ENCODE results near the gene BDH1.
"Not testable (repeated sequence)": the region's sequence is repeated elsewhere in the genome, so short reads cannot be mapped to it uniquely, and the experiment has no call there.

The BDH1 gene

DNA sequence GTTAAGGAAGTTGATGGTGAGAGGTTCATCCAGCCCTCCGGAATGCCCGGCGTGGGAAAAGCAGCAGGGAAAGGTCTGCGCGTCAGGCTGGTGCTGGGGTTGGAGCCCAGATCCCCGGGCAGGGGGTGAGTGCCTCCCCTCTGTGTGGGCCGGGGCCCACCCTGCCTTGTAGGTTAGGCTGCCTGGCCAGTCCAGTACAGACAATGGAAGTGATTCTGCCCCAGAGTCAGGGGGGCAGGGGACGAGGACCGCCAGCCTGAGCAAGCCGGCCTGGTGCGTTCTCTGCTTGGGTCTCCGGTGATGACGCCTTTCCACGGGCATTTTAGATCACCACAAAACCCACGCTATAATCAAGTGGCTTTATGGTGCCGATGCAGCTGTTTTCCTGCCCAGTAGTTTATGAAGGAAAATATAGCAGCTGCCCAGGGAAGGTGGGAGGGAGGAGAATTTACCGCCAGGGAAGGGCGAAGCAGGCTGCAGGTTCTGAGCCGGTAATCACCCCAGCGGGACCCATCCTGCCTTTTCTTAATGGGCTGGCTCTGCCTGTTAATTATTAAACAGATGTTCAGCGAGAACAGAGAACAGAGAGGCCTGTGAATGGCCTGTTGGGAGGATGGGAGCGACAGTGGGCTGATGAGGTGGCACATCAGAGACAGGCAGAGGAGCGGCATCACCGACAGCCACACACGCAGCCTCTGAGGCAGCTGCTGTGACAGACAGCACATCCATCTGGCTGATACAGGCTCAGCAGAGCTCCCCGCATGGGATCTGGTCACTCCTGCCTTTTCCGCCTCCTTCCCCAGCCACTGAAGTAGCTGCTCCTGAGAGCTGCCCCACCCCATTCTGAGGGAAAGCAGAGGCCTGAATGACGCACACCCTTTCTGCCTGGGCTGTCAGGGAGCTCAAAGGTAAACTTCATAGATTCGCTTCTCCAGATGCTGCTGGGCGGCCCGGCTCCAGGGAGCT lies 35.2 kb downstream of the BDH1 start:
- no peak for DNase-seq

DNA sequence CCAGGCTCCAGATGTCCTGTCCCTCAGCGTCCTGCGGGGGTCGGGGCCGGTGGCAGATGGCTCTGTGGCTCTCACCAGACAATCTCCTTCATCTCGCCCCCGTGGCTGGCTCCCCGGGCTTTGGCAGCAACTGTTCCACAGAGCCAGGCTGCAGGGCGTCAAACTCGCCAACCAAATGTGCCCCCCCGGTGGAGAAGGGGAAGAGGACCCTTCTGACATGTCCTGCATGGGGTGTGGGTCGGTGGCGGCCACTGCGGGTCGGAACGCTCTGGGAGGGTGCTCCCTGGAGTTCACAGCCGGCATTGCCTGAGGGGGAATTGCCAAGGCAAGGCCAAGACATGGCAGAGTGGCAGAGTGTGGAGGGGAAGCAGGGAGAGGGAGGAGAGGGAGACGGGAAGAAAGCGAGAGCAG lies 36.0 kb downstream of the BDH1 start:
- DNase-seq: no peak

DNA sequence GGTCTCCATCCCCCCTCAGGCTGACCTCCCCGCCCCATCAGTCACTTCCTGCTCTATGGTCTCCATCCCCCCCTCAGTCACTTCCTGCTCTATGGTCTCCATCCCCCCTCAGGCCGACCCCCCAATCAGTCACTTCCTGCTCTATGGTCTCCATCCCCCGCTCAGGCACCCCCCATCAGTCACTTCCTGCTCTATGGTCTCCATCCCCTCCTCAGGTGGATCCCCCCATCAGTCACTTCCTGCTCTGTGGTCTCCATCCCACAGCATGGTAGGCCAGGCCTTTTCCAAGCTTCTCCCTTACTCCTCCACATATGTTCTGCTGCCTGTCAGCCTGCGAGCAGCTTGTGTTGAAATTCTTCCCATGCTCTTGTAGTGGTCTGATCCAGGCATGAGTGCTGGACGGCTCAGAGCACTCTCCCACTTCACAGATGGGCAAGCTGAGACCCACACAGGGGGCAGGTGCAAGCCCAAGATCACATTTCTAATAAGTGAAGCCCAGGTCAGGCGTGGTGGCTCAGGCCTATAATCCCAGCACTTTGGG lies 36.8 kb downstream of the BDH1 start:
- no peak for DNase-seq

DNA sequence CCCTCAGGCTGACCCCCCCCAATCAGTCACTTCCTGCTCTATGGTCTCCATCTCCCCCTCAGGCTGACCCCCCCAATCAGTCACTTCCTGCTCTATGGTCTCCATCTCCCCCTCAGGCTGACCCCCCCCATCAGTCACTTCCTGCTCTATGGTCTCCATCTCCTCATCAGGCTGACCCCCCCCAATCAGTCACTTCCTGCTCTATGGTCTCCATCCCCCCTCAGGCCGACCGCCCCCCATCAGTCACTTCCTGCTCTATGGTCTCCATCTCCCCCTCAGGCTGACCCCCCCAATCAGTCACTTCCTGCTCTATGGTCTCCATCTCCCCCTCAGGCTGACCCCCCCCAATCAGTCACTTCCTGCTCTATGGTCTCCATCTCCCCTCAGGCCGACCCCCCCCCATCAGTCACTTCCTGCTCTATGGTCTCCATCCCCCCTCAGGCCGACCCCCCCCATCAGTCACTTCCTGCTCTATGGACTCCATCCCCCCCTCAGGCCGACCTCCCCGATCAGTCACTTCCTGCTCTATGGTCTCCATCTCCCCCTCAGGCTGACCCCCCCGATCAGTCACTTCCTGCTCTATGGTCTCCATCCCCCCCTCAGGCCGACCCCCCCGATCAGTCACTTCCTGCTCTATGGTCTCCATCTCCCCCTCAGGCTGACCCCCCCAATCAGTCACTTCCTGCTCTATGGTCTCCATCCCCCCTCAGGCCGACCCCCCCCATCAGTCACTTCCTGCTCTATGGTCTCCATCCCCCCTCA lies 37.7 kb downstream of the BDH1 start:
- not testable (repeated sequence) for DNase-seq

DNA sequence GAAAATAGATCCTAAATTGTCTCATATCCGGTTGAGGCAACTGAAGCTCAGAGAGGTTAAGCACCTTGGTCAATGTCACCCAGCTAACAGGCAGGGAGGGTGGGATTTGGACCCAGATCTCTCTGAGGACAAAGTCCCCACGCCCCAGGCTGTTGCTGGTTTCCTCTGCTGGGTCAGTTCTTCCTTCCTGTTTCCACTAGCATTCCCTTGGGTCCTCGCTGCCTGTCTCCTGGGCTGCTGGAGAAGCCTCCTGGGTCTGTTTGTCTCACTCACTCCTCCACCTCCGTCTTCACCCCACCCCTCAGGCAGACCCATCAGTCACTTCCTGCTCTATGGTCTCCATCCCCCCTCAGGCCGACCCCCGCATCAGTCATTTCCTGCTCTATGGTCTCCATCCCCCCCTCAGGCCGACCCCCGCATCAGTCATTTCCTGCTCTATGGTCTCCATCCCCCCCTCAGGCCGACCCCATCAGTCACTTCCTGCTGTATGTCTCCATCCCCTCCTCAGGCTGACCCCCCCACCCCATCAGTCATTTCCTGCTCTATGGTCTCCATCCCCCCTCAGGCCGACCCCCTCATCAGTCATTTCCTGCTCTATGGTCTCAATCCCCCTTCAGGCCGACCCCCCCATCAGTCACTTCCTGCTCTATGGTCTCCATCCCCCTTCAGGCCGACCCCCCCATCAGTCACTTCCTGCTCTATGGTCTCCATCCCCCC lies 38.7 kb downstream of the BDH1 start:
- DNase-seq: not testable (repeated sequence)

DNA sequence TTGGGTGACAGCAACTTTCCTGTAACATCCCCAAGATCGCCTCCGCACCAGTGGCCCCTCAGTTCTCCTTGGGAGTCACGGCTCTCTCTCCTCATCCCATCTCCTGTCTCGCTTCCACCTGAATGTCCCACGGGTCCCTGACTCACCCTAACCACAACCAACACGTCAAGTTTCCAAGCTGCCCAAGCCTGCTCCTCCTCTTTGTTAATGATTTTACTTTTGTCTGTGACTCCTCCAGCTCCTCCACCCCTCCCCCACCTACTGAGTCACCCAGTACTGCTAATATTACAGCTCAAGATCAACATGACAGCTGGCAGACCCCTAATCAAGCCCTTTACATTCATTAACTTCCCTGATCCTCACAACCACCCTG lies 39.3 kb downstream of the BDH1 start:
- DNase-seq: no peak

DNA sequence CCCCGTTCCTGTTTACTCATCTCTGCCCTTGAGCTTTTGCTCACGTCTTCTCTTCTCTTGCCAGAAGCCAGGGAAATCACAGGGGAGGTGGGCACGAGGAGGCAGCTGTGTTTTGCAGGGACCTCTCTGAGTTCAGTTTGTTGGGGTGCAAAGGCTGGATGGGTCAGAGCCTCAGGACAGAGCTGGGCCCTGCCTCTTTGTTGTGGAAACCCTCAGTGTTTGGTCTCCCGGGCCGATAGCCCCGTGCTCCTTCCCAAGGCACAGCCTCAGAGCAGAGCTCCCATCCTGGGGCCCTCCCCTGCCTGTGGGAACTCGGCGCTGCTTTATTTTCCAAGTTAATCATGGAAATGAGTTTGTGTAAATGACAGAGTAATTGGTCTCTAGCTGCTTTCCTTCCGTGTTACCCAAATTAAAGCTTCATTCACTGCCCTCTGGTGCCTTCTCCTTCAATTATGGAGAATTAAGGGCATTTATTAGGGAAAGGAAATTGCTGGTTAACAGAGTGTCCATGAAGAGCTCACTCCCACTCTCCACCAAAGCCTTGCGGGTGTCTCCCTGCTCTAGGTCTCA lies 40.9 kb downstream of the BDH1 start:
- no peak for DNase-seq

DNA sequence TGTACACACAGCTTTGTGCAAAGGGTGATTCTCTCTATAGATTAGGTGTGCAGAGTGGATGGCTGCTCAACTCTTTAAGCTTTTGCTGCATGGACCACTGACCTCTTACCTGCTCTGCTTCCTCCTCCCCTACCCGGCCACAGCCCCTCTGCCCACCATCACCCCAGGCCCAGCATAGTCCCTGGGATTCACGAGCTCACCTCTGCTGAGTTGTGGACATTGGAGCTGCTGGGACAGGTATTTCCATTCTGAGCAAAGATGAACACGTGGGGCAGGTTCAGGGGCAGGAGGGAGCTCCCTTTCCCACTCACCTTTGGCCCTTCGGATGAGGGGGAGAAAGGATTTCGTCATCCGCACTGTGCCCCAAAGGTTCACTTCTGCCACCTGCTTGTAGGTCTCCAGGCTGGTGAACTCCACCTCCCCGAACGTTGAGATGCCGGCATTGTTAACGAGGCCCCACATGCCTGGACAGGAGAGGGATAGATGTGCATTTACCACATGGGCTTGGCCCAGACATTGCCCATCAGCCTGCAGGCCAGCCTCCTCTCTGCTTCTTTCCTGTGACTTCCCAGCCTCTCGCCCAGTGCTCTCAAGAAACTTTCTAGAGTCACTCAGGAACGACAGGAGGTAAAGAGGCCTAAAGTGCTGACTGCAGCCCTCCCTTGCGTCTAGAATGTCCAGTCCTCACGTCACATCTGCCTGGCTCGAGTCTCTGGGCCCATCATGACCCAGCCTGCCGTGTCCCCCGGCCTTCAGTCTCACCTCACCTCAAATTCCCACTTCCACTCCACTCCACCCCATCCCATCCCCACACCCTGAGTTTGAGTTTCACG lies 41.6 kb downstream of the BDH1 start:
- DNase-seq: no peak

DNA sequence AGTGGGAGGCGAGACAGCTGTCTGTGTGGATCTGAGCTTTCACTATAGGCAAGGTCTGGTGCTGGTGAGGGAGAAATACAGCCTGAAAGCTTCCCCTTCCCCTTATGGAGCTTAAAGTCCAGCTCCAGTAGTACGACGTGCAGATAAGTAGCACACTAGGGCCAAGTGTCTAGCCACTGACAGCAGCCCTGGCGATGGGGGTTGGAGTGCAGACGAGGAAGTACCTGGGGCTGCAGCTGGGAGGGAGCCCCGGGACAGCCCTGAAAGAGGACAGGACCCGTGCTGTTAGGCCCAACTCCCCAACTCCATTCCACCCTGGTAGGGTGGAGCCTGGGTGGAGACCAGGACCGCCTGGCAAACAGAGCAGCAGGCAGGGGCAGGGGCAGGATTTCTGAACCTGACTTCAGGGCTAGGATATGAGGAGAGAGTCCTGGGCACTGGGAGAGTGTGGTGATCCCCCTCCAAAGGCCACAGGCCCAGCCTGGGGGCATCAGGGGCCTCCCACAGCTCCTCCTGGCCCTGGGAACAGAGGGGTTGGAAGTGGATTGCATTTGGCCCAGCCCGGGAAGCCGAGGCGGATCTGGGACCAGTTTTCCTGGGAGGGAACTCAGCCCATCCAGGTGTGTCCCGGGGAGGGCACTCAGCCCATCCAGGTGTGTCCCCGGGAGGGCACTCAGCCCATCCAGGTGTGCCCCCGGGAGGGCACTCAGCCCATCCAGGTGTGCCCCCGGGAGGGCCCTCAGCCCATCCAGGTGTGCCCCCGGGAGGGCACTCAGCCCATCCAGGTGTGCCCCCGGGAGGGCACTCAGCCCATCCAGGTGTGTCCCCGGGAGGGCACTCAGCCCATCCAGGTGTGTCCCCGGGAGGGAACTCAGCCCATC lies 42.8 kb downstream of the BDH1 start:
- DNase-seq: no peak

DNA sequence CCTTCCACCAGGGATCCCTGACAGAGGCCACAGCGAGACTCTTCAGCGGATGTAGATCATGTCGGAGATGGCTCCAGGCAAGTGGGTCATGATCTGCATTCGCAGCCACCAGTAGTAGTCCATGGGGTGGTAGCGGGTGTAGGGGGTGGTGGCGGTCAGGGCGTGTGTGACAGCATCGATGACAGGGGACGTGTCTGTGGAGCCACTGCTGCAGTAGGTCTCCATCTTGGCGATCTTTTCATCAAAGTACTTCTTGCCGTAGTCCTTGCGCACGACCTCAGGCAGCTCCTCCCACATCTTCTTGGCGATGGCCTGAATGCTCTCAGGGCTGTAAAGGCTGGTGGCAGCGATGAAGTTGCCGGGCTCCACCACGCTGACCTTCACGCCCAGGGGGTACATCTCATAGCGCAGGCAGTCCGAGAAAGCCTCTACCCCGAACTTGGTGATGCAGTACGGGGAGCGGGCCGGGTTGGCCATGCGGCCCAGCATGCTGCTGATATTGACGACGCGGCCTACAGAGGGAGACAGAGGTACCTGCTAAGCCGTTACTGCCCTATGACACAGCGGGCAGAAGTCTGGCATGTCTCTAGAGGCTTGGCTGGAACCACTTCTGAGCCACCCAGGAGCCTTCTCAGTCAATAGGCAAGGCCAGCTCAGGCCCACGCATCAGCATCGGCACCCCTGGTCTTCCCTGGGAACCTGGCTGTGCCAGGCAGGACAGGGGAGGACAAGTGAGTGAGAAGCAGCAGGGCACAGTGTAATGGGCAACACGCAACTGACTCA lies 43.7 kb downstream of the BDH1 start:
- no peak for DNase-seq

DNA sequence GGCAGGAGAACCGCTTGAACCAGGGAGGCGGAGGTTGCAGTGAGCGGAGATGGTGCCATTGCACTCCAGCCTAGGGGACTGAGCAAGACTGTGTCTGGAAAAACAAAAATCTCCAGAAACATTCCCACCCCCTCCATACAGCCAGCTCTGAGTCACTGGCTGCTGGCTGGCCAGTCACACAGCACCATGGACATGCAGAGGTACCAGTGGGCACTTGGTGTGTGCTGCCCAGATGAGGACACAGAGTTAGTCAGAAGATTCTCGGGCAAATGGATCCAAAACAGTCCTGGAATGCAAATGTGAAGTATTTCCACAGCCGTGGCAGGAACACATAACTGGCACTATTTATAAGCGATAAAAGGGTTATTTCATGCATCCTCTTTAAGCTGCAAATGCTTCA lies 44.6 kb downstream of the BDH1 start:
- no peak for DNase-seq

DNA sequence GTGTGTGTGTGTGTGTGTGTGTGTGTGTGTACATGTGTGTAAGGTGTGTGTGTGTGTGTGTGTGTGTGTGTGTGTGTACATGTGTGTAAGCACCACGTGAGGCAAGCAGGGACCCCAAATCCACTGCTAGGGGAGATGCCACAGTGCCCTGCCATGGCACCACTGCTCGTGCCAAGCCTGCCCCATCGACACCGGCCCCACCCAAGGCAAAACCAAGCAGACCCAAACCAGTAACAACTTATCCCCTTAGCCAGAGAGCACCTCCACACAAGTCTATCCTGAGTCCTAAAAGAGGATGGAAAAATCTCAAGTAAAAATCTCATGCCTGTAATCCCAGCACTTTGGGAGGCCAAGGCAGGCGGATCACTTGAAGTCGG lies 45.1 kb downstream of the BDH1 start:
- no peak for DNase-seq

DNA sequence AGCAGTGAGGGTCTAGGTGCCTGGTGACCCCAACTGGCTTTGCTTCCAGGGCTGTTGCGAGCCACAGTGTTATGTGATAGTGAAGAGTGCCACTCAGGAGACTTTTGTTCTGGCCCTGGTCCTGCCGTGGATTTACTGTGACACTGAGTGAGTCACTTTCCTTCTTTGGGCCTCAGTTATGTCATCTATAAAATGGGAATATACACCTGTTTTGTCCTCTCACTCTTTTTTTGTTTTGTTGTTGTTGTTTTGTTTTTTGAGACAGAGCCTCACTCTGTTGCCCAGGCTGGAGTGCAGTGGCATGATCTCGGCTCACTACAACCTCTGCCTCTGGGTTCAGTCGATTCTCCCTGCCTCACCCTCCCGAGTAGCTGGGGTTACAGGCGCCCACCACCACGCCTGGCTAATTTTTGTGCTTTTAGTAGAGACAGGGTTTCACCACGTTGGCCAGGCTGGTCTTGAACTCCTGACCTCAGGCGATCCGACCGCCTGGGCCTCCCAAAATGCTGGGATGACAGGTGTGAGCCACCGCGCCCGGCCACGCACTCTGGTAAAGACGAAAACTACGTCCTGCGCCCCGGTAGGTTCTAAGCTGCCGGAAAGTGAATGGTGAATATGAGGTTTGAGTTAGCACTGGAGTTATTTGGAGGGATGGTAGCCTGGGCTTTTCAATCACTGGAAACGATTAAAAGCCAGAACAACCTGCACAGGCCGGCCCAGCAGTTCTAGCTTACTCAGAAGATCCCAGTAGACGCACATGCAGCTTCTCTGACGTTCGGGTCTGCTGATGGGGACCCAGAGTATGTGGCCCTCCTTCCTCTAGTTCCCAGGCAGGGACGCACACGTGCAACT lies 46.6 kb downstream of the BDH1 start:
- no peak for DNase-seq

DNA sequence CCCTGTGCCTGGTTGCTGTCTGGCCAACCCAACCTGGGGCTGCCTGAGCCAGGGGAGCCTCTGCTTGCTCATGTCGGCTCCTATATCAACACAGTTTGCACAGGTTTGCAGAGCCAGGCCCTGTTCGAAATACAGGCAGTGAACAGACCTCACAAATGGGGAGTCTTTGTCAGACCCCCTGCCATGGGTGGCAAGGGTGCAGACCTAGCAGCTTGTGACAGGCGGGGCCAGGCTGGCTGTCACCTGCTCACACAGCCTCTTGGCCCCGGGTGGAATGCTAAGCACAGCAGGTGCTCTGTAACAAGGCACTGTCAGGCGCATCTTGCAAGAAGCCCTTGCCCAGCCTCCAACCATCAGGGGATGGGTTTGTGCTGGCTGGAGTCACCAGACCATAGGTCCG lies 47.3 kb downstream of the BDH1 start:
- DNase-seq: no peak

DNA sequence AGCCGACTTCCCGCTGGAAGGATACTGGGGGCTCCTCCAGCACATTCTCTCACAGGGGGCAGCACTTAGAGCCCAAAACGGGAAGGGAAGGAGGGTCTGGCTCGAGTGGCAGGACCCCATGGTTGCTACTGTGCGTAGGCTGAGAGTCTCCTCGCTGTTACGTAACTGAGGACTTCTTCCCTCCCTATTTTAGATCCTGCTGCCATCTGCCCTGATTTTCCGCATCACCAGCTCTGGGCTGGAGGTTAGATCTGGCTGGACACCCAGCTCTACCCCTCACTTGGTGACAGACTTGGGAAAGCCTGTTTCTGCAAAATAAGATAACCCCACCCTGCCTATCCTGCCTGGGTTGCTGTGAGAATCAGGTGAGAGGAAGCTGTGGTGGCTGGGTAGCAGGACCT lies 47.7 kb downstream of the BDH1 start:
- no peak for DNase-seq

DNA sequence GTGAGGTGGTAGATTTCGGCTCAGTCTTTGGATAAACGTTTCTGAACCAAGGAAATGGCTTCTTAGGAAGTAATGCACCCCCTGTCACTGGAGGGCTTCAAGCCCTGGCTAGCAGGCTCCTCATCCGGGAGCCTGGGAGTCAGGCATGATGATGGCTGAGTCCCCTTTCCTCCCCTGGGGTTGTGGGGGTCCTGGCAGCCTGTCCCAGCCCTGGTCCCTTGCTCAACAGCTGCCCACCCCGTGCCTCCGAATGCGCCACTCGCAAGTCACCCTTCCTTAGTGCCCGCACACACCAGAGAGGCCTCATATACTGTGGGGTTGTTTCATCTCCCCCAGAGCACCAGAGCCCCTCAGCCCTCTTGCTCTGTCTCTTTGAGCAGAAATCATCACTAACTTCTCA lies 48.2 kb downstream of the BDH1 start:
- no peak for DNase-seq

DNA sequence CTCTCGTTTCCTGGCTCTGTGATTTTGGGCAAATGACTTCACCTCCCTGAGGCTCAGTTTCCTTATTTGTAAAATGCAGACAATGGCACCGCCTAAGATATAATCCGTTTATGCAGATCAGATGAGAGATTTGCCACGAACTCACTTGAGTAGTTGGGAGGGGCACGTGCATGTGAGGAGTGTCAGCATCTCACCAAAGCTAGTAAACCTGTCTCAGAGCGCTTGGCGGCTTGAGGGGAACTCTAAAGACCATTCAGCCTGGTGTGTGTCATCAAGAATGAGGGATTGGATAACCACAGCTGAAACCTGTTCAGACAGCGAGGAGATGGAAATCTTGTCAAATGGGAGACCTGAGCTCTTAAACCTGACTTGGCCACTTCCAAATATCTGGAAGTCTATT lies 48.7 kb downstream of the BDH1 start:
- DNase-seq: no peak

DNA sequence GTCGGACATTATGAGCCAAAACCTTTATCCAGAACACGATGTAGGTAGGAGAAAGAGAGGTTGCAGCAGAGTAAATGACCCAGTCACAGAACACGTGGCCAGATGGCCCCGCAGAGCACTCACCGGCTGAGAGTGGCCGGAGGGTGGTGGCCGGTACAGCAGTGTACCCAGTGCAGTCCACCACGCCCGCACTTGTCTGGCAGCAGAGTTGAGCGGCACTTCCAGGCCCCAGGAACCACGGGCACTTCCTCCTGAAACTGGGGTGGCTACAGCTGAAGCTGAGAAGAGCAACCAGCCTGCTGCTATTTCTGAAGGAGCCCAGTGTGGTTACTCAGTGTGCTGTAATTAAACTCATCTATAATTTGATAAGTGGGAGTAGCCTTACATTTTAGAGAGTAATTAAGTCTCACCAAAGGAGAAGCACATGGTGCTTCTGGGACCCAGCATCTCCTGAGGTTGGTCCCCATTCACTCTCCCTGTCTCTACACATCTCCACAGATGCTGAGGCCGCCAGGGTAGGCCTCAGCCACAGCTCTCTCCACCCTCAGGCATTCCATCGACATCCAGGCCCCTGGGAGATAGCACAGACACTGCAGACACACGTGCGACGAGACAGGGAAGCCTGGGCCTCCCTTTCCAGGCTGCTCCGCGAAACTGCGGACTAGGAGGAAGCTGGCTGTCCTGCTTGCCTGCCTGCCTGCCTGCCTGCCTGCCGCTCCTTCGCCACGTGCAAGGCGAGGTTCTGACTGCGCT lies 49.8 kb downstream of the BDH1 start:
- DNase-seq: no peak

All from SHP77 (cell line).